OCI-LY7 (cell line): Measurements from ENCODE around the gene KBTBD4.

Experiments
- EZH2phosphoT487 ChIP-seq: fragments of 200-600 bp; sonication (generic); IDR thresholded peaks from 2 replicates; pipeline ENCODE4 v1.6.1; 2018; ENCODE audit warnings: low read depth, borderline replicate concordance, mild to moderate bottlenecking, mixed run types, antibody characterized with exemption, low read length, moderate library complexity, mixed read lengths
- TF ChIP-seq, protein P1 (sequence below): fragments of 200-600 bp; sonication (generic); conservative IDR thresholded peaks from 2 replicates; pipeline ENCODE4 v1.5.1; 2014; ENCODE audit warnings: mild to moderate bottlenecking, antibody characterized with exemption, low read length, moderate library complexity, mixed read lengths

DNA sequence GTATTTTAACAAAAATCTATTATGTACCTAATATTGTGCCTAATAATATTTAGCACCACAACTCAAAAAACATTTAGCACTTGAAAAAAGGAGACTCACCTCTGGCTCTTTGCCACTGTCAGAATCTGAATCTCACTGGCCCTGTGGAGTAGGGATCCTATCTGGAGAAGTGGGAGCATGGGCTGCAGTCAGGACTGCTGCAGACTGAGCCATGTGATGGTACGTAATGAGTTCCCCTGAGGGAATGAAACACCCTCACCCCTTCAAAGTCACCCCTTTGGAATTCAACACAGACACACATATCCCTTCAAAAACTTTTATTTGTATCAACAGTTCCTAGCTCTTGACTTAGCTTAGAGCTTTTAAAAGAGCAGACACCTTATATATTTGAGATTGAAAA is 6.9 kb downstream of the KBTBD4 start:
- TF ChIP-seq EZH2phosphoT487: no peak
- TF ChIP-seq, protein P1, sequence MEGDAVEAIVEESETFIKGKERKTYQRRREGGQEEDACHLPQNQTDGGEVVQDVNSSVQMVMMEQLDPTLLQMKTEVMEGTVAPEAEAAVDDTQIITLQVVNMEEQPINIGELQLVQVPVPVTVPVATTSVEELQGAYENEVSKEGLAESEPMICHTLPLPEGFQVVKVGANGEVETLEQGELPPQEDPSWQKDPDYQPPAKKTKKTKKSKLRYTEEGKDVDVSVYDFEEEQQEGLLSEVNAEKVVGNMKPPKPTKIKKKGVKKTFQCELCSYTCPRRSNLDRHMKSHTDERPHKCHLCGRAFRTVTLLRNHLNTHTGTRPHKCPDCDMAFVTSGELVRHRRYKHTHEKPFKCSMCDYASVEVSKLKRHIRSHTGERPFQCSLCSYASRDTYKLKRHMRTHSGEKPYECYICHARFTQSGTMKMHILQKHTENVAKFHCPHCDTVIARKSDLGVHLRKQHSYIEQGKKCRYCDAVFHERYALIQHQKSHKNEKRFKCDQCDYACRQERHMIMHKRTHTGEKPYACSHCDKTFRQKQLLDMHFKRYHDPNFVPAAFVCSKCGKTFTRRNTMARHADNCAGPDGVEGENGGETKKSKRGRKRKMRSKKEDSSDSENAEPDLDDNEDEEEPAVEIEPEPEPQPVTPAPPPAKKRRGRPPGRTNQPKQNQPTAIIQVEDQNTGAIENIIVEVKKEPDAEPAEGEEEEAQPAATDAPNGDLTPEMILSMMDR: no peak
